ENCODE data around the gene SERPIND1. TPM values are rescaled to one million over a fixed set of nuclear protein-coding genes. Genes with fewer than 3 reads are reported as not detected.

SERPIND1 gene
- total RNA-seq, 1 experiment from 2014 or later, result 1.3 TPM

GRCh38 chr22:20834725-20835124 lies 60.8 kb downstream of the SERPIND1 start:
- POLR2A ChIA-PET, result no interaction called here
- H3K9me3 Mint-ChIP-seq (ENCODE audit: unreplicated experiment), result no peaks in the 10 kb centered on the region

More at GRCh38 chr22:20834725-20835124, 60.8 kb downstream of the SERPIND1 start:
- H3K27me3 ChIP-seq (replicated peaks; ENCODE audit: control insufficient read depth, insufficient read depth, low read length), result no peaks in the 10 kb centered on the region
- H3K9me3 ChIP-seq, result no peaks in the 10 kb centered on the region
- DNase-seq, result no peak
- H3K4me3 ChIP-seq (ENCODE audit: low read depth, low read length), result no peak overlapping the region
- H3K4me1 Mint-ChIP-seq (ENCODE audit: low read depth, unreplicated experiment), result peaks cover under 1% of the 10 kb centered on the region
- no TSS peak for BruUV-seq (replicated peaks)
- H3K4me3 Mint-ChIP-seq (ENCODE audit: unreplicated experiment), result no peak overlapping the region
- no peak overlapping the region for H3K27ac Mint-ChIP-seq (ENCODE audit: unreplicated experiment)
- H3K4me1 ChIP-seq, result no peaks in the 10 kb centered on the region; the same call in 1 of the 2 replicates
- intact Hi-C loops (cut with micrococcal nuclease; ENCODE audit: unreplicated experiment), result no loop called here
- peaks cover 33% of the 10 kb centered on the region for H3K36me3 Mint-ChIP-seq (ENCODE audit: insufficient read depth, unreplicated experiment)
- no peak for TF ChIP-seq CTCF (IDR thresholded peaks at IDR 0.05; ENCODE audit: insufficient read depth in 1 of 2, low read depth in 1 of 2, low read length in 1 of 2, severe bottlenecking in 1 of 2, unreplicated experiment in 1 of 2)
- CTCF ChIA-PET, result no interaction called here
- no peaks in the 10 kb centered on the region for H3K27me3 Mint-ChIP-seq (ENCODE audit: insufficient read depth, unreplicated experiment)
- 0 out of 2 replicates have a peak, but pooled peaks cover 1% of the 10 kb centered on the region for H3K36me3 ChIP-seq (ENCODE audit: control insufficient read depth, insufficient read depth, low read length)

Other genes starting within 250 kb of the SERPIND1 start
- gene PI4KA, start 84.7 kb downstream of the SERPIND1 start, total RNA-seq (2022), result 66.9 and 67.2 TPM in 2 replicates
- 26.2 and 26.8 TPM in 2 replicates for gene SNAP29, start 84.9 kb downstream of the SERPIND1 start, total RNA-seq (2022)
- 76.0 and 82.7 TPM in 2 replicates for gene CRKL, start 143.3 kb downstream of the SERPIND1 start, total RNA-seq (2022)
- 0.73 and 3.0 TPM in 2 replicates for gene AIFM3, start 193.1 kb downstream of the SERPIND1 start, total RNA-seq (2022)
- 37.2 and 41.3 TPM in 2 replicates for gene LZTR1, start 208.2 kb downstream of the SERPIND1 start, total RNA-seq (2022)
- gene THAP7, start 228.0 kb downstream of the SERPIND1 start, total RNA-seq (2022), result 29.1 and 30.6 TPM in 2 replicates
- gene P2RX6, start 241.1 kb downstream of the SERPIND1 start, total RNA-seq (2022), result 0.11 TPM in 1 of 2 replicates, not detected in the other